Pancreas (tissue), 10 donors: ENCODE results near the gene TRMT1. TPM values are rescaled to one million over a fixed set of nuclear protein-coding genes. Genes with fewer than 3 reads are reported as not detected.

Source experiments
- ATAC-seq, 4 donors: fragments of 200-7000 bp; cut with Tn5 transposase; one replicate each; pipeline versions ENCODE4 v1.8.0 to v1.9.1; 2020; ENCODE audit warnings: mild to moderate bottlenecking in 4 of 4, moderate library complexity in 4 of 4
- DNase-seq, 6 donors: peaks; one replicate each; pipeline ENCODE4 v3.0.0-alpha.2; 2020
- FAIRE-seq: peaks from 2 replicates; lab custom pipeline; 2012; peaks lifted over from hg19 to GRCh38; lab: Jason Lieb, UNC
- H3K27ac ChIP-seq, 4 donors: fragments of 200-600 bp; sonication (generic); 1 replicate in 3 of 4; 2 replicates in 1 of 4; pipeline versions ENCODE4 v1.5.0 to v1.8.0; 2020
- H3K27me3 ChIP-seq, 4 donors: fragments of 200-600 bp; one replicate each; pipeline ENCODE4 v1.8.0; 2021
- H3K36me3 ChIP-seq, 3 donors: fragments of 200-600 bp; sonication (generic) in 1 of 3; one replicate each; pipeline versions ENCODE4 v1.5.0 to v1.8.0; 2020 to 2021
- H3K4me1 ChIP-seq, 3 donors: fragments of 200-600 bp; one replicate each; pipeline ENCODE4 v1.8.0; 2021
- H3K4me3 ChIP-seq, 4 donors: fragments of 200-600 bp; sonication (generic) in 2 of 4; one replicate each; pipeline versions ENCODE4 v1.5.0 to v1.8.0; 2020 to 2021
- H3K9me3 ChIP-seq, 4 donors: fragments of 200-600 bp; one replicate each; pipeline ENCODE4 v1.8.0; 2021
- CTCF ChIP-seq, 4 donors: fragments of 200-600 bp; sonication (generic) in 3 of 4; IDR thresholded peaks; one replicate each; pipeline versions ENCODE4 v1.5.0 to v1.8.0; 2021; ENCODE audit warnings: antibody characterized with exemption in 4 of 4
- WGBS, 2 donors: extraction: QIAGEN DNeasy Blood & Tissue Kit; methylation state at CpG; one replicate each; pipeline ENCODE4 v1.1.7; 2013; 5-methylcytosine and 5-hydroxymethylcytosine counted together
- intact Hi-C, 3 donors: fragments of 100-400 bp; cut with DNase I; formaldehyde crosslinking; loops; one replicate each; pipeline versions ENCODE4 v1.11.1 to v1.14.2; 2022
- polyA plus RNA-seq, 2 donors: library from polyadenylated mRNA; stranded (reverse); fragments of 200-250 nt; gene quantifications; one replicate each; pipeline ENCODE4 v1.2.3, GENCODE V29; 2013
- total RNA-seq, 6 donors: library from RNA; stranded (reverse); fragmentation: NEBNext Ultra II Directional in 4 of 6; extraction: Animal tissue kit (Norgen Biotek cat#: 25700) in 4 of 6; gene quantifications; one replicate each; pipeline versions ENCODE4 v1.2.1 to v1.2.4, GENCODE V29; 2021 to 2023
- donor health status: healthy with polysubstance abuse.
- donor health status: DM: no; HTN: no; CAD: no; lungs with moderate emphysema.
- donor health status: DM: no; HTN: no; CAD: no.
- donor health status: control.
- donor health status: control.
- donor health status: Bipolar disorder and iron deficiency.
- donor health status: DM: yes; HTN: yes; CAD: no.
- donor health status: DM: no; HTN: no; CAD: no.
- donor health status: DM: no; HTN: no; CAD: no.
- donor health status: DM: yes; HTN: yes; CAD: no.

Gene TRMT1
- total and polyA plus RNA-seq, 8 donors: 12.7 to 108 (median 22.1) TPM

GRCh38 chr19:13110099-13110610 lies 6.4 kb downstream of the TRMT1 start:
- FAIRE-seq (no peak), DNase-seq (no peak), ATAC-seq (no peak)
- 84 to 95% methylated on average over 14 to 15 of the region's 15 CpGs for WGBS, 2 donors
- no peak overlapping the region for H3K27ac ChIP-seq
- peaks cover 0 to 11% (median 0%) of the 10 kb centered on the region in 3 donors for H3K36me3 ChIP-seq
- no peaks in the 10 kb centered on the region for H3K27me3 ChIP-seq
- no peaks in the 10 kb centered on the region for H3K9me3 ChIP-seq
- H3K4me1 ChIP-seq: no peaks in the 10 kb centered on the region
- TF ChIP-seq CTCF (IDR thresholded peaks at IDR 0.05): no peak
- intact Hi-C loops: no loop called here
- H3K4me3 ChIP-seq: no peak overlapping the region

- 94 to 97% methylated on average over 27 to 30 of the region's 30 CpGs for WGBS, 2 donors
These were observed 7.0 kb downstream of the TRMT1 start for GRCh38 chr19:13109361-13110098.

GRCh38 chr19:13104848-13105711 lies 11.5 kb downstream of the TRMT1 start:
- no peaks in the 10 kb centered on the region for H3K36me3 ChIP-seq
- no peak for FAIRE-seq
- TF ChIP-seq CTCF (IDR thresholded peaks at IDR 0.05): no peak
- H3K4me1 ChIP-seq: peaks cover 0 to 7% (median 0%) of the 10 kb centered on the region in 3 donors
- peak overlapping the region in 2 of 4 donors; percentile 22 to 54 for H3K27ac ChIP-seq
- intact Hi-C loops: loop anchor here in 1 of 3 donors (10.0 kb wide), 1 partner anchor 130 kb away; no protein-coding TSS in a partner anchor
- peak in 1 of 6 donors; percentile 56 for DNase-seq
- H3K9me3 ChIP-seq: no peaks in the 10 kb centered on the region
- 81 to 84% methylated on average over 28 to 29 of the region's 29 CpGs for WGBS, 2 donors
- H3K4me3 ChIP-seq: peak overlapping the region in 1 of 4 donors; percentile 11
- H3K27me3 ChIP-seq: no peaks in the 10 kb centered on the region
- peak in 2 of 4 donors; percentile 3 for ATAC-seq

More at GRCh38 chr19:13109361-13110098, 7.0 kb downstream of the TRMT1 start:
- no peaks in the 10 kb centered on the region for H3K27me3 ChIP-seq
- FAIRE-seq (no peak), DNase-seq (no peak), ATAC-seq (no peak)
- peaks cover 0 to 11% (median 0%) of the 10 kb centered on the region in 3 donors for H3K36me3 ChIP-seq
- no peaks in the 10 kb centered on the region for H3K4me1 ChIP-seq
- intact Hi-C loops: loop anchor here in 1 of 3 donors (10.0 kb wide), 1 partner anchor 125 kb away; no protein-coding TSS in a partner anchor
- no peak overlapping the region for H3K4me3 ChIP-seq
- H3K27ac ChIP-seq: no peak overlapping the region
- no peaks in the 10 kb centered on the region for H3K9me3 ChIP-seq
- no peak for TF ChIP-seq CTCF (IDR thresholded peaks at IDR 0.05)

- peak in 3 of 4 donors; percentile 24 to 47 (median 24) for TF ChIP-seq CTCF (IDR thresholded peaks at IDR 0.05)
- peak overlapping the region in 1 of 4 donors; percentile 11 for H3K4me3 ChIP-seq
- no peaks in the 10 kb centered on the region for H3K9me3 ChIP-seq
- peaks cover 0 to 7% (median 0%) of the 10 kb centered on the region in 3 donors for H3K4me1 ChIP-seq
- intact Hi-C loops: loop anchor here in 1 of 3 donors (10.0 kb wide), 1 partner anchor 130 kb away; no protein-coding TSS in a partner anchor
- peak in 2 of 6 donors; percentile 47 to 71 for DNase-seq
- no peak for FAIRE-seq
- no peaks in the 10 kb centered on the region for H3K27me3 ChIP-seq
- H3K27ac ChIP-seq: peak overlapping the region in 2 of 4 donors; percentile 8 to 54
- WGBS, 2 donors: 46 to 54% methylated on average over 29 to 33 of the region's 33 CpGs
- ATAC-seq: peak in 3 of 4 donors; percentile 13 to 39 (median 13)
- no peaks in the 10 kb centered on the region for H3K36me3 ChIP-seq
These were observed 12.1 kb downstream of the TRMT1 start for GRCh38 chr19:13104360-13104847.
